ENCODE data around the gene CDC73.
"Not testable (repeated sequence)": the region's sequence is repeated elsewhere in the genome, so short reads cannot be mapped to it uniquely, and the experiment has no call there.

The CDC73 gene

DNA sequence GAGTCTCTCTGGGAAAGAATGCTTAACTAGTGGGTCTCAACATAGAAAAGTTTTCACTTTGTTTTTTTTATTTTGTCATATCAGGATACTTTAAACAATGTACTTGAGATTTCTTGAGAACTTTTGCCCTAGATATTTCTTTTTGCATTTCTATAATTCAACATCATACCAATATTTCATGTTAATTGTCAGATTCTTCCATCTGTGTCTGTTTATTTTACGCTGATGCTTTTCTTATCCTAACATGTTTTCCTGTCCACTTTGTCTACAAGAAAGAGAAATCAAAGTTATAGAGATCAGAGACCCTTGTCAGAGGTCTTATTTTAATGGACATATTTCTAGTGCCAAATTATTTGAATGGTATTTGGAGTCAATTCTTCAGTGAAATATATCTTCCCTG is 160.1 kb downstream of the CDC73 start:
- in situ Hi-C loops (cut with MboI; ENCODE audit: low sequenced_read_pairs): no loop called here

DNA sequence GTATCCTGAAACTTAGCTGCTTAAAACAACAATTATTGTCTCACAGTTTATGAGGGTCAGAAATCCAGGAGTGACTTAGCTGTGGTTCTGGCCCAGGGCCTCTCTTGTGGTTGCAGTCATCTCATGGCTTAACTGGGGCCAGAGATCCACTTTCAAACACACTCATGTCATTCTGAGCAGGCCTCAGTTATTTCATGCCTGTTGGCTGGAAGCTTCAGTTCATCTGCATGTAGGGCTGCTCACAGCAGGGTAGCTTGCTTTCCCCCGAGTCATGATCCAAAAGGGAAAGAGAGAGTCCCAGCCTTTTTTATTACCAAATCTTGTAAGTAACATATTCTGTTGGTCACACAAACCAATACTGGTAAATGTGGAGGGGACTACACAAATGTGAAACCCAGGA is 161.2 kb downstream of the CDC73 start:
- in situ Hi-C loops (cut with MboI; ENCODE audit: low sequenced_read_pairs): no loop called here

DNA sequence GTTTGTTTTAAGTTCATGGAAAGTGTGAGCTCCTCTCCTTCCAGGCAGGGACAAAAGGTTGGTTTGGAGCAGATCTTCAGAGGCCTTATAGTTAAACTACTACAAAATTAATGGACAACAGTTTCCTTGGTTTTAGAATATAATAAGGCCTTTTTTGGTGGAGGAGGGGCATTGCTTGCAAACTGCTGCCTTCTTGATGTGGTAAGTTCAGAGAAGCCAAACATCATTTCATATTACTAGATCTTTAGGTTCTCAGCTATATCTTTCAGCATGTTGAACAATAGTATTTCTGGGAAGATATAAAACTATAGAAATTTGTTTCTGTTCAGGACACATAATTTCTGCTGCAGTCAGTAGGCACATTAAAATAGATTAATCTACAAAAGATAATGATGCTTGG is 162.4 kb downstream of the CDC73 start:
- in situ Hi-C loops (cut with MboI; ENCODE audit: low sequenced_read_pairs): no loop called here

DNA sequence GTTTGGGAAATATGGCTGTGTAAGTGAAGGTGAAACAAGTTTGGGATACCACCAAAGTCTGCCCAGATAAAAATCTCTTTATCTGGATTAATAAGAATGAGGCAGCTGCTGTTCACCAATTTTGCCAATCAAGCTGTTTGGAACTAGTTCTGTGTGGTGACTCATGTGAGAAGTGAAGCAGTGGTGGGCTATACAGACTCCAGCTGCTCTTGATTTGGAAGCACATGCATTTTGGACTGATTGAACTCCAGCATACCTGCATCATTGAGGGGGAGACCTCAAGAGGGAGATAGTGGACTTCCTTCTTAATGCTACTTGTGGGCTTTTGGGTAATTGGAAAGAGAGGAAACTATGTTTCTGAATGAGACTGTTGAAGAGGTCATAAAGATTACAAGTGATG is 163.8 kb downstream of the CDC73 start:
- in situ Hi-C loops (cut with MboI; ENCODE audit: low sequenced_read_pairs): no loop called here

DNA sequence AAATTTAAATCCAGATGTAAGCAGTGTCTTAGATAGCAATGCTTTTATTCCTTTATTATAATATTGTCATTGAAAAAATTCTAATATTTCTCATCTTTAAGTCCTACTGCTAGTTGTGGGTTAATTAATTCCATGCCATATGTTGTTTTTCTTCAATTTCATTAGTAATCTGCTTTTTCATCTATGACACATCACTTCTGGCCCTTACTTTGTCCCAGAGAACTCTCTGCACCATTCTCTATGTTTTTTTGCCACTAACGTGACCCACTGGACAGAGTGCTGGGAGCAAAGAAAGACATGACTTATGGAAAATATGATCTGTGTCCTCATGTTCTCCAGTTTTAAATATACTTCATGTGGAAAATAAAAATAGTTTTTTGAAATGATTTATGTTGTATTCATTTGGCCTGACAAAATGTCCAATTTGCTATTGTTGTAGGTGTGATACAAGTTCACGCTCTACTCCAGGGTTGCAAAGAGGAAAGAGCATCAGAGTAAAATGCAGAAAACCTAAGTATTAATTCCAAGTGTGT is 166.8 kb downstream of the CDC73 start:
- in situ Hi-C loops (cut with MboI; ENCODE audit: low sequenced_read_pairs): not testable (repeated sequence)

DNA sequence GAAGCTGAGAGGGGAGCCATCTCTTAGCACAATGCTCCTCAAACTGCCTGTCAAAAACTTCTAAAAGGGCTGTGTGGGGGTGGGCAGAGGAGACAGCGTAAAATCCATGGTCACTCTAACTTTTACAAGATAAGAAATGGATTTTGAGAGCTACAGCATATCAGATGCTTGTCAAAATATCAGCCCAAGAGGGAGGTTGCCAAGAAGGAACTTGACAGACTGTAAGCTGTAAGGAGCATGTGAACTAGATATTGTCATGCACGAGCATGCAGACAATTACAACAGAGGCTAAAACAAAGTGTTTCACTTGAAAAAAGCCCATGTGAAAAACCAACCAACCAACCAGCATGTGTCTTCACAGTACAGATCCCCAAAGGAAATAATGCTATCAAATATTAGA is 171.9 kb downstream of the CDC73 start:
- in situ Hi-C loops (cut with MboI; ENCODE audit: low sequenced_read_pairs): no loop called here

DNA sequence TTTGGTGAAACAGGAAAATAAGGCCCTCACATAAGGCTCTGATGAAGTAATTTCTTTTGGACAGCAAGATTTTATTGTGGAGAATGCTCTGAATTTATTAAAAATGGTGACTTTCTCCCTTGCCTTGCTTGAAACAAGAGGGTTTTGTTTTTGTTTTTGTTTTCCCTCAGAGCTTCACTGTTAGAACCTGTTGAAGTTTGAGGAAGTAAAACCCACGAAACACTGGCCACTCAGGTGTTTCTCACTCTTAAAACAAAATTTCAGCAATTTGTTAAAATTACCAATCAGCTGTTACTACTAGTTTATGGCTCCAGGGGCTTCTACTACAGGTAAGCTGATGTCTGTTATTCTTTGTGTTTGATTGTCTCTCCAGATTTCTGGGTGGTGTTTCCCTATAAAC is 177.2 kb downstream of the CDC73 start:
- in situ Hi-C loops (cut with MboI; ENCODE audit: low sequenced_read_pairs): no loop called here

DNA sequence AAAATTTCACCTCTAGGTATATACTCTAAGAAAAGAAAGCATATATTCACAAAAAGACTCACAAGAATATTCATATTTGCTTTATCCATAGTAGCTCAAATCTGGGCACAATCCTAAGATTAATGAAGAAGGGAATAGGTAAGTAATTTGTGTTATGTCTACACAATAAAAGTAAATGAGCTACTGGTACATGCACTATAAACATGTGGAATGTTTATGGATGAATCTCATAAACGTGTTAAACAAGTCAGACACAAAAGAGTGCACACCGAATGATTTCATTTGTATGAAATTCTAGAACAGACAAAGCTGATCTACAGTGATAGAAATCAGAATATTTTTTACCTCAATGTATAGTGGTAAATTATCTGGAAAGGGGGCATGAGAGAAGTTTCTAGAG is 179.9 kb downstream of the CDC73 start:
- in situ Hi-C loops (cut with MboI; ENCODE audit: low sequenced_read_pairs): no loop called here

DNA sequence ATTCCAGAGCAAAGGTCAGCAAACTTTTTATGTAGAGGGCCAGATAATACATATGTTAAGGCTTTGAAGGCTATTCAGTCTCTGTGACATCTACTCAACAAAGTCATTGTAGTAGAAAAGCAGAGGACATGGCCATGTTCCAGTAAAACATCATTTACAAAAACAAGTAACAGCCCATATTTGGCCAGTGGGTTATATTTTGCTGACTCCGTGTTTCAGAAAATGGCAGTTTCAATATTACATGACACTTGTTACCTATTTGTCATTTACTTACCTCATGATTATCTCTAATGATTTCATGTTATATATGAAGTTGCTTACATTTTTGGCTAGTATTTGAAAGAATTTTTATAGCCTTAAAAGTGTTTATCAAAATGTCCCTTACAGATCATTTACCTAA is 182.0 kb downstream of the CDC73 start:
- in situ Hi-C loops (cut with MboI; ENCODE audit: low sequenced_read_pairs): no loop called here

Data from HL-60/S4 (cell line).